Trophoblast cell (in vitro differentiated cells and primary cell): Measurements from ENCODE around the gene EMILIN2.

Experiments
- DNase-seq, 2 donors: peaks; one replicate each; pipeline ENCODE4 v3.0.0-alpha.2; 2016
- H2AFZ ChIP-seq: 2 replicates; pipeline ENCODE4 v1.6.1; 2013; ENCODE audit warnings: low read length, moderate library complexity, mild to moderate bottlenecking; ENCODE audit not compliant: insufficient read depth, poor library complexity
- H2AK5ac ChIP-seq: 2 replicates; pipeline ENCODE4 v1.6.1; 2013; ENCODE audit warnings: mild to moderate bottlenecking, low read length
- H2BK120ac ChIP-seq: 2 replicates; pipeline ENCODE4 v1.6.1; 2013; ENCODE audit warnings: low read length, mild to moderate bottlenecking, moderate library complexity; ENCODE audit not compliant: insufficient read depth, poor library complexity
- H2BK12ac ChIP-seq: 2 replicates; pipeline ENCODE4 v1.6.1; 2013; ENCODE audit warnings: mild to moderate bottlenecking, low read length, moderate library complexity
- H2BK5ac ChIP-seq: 2 replicates; pipeline ENCODE4 v1.6.1; 2013; ENCODE audit warnings: low read length, low read depth, moderate library complexity, mild to moderate bottlenecking; ENCODE audit not compliant: poor library complexity
- H3K14ac ChIP-seq: 2 replicates; pipeline ENCODE4 v1.6.1; 2013; ENCODE audit warnings: mild to moderate bottlenecking, low read length
- H3K18ac ChIP-seq: 2 replicates; pipeline ENCODE4 v1.6.1; 2013; ENCODE audit warnings: mild to moderate bottlenecking, low read length
- H3K23ac ChIP-seq: 2 replicates; pipeline ENCODE4 v1.6.1; 2013; ENCODE audit warnings: low read length
- H3K27ac ChIP-seq: 2 replicates; pipeline ENCODE4 v1.5.1; 2013; ENCODE audit warnings: low read depth, mild to moderate bottlenecking, inconsistent platforms, low read length, moderate library complexity
- H3K27me3 ChIP-seq: 2 replicates; pipeline ENCODE4 v1.6.1; 2013; ENCODE audit warnings: inconsistent platforms, mild to moderate bottlenecking, low read length, moderate library complexity; ENCODE audit not compliant: insufficient read depth
- H3K36me3 ChIP-seq, 2 experiments: 1 replicate in 1 of 2; 2 replicates in 1 of 2; pipeline ENCODE4 v1.6.1; 2013; ENCODE audit warnings: low read length in 2 of 2, mild to moderate bottlenecking in 2 of 2, moderate library complexity in 1 of 2; ENCODE audit not compliant: insufficient read depth in 2 of 2, control insufficient read depth in 1 of 2
- H3K4ac ChIP-seq: 2 replicates; pipeline ENCODE4 v1.6.1; 2013; ENCODE audit warnings: low read depth, mild to moderate bottlenecking, low read length, moderate library complexity
- H3K4me1 ChIP-seq, 2 experiments: 1 replicate in 1 of 2; 2 replicates in 1 of 2; pipeline ENCODE4 v1.6.1; 2013; ENCODE audit warnings: low read length in 2 of 2, mild to moderate bottlenecking in 2 of 2, moderate library complexity in 1 of 2; ENCODE audit not compliant: insufficient read depth in 2 of 2, control insufficient read depth in 1 of 2
- H3K4me2 ChIP-seq: 2 replicates; pipeline ENCODE4 v1.6.1; 2013; ENCODE audit warnings: inconsistent platforms, mild to moderate bottlenecking, low read length, moderate library complexity
- H3K4me3 ChIP-seq: 2 replicates; pipeline ENCODE4 v1.5.1; 2013; ENCODE audit warnings: mild to moderate bottlenecking, low read depth, low read length, inconsistent platforms
- H3K79me1 ChIP-seq: one replicate; pipeline ENCODE4 v1.6.1; 2013; ENCODE audit warnings: low read length
- H3K79me2 ChIP-seq: 2 replicates; pipeline ENCODE4 v1.6.1; 2013; ENCODE audit warnings: low read length, mild to moderate bottlenecking; ENCODE audit not compliant: control insufficient read depth, insufficient read depth, poor library complexity
- H3K9ac ChIP-seq: 2 replicates; pipeline ENCODE4 v1.6.1; 2013; ENCODE audit warnings: mild to moderate bottlenecking, low read length
- H3K9me3 ChIP-seq: 2 replicates; pipeline ENCODE4 v1.6.1; 2013; ENCODE audit warnings: low read depth, mild to moderate bottlenecking, control low read depth, inconsistent platforms, low read length; ENCODE audit not compliant: insufficient read depth
- H4K12ac ChIP-seq: 2 replicates; pipeline ENCODE4 v1.6.1; 2013; ENCODE audit warnings: low read depth, mild to moderate bottlenecking, low read length, moderate library complexity
- H4K8ac ChIP-seq: 2 replicates; pipeline ENCODE4 v1.6.1; 2013; ENCODE audit warnings: low read depth, mild to moderate bottlenecking, low read length, moderate library complexity
- H4K91ac ChIP-seq: one replicate; pipeline ENCODE4 v1.6.1; 2013; ENCODE audit warnings: low read depth, mild to moderate bottlenecking, low read length, moderate library complexity
- WGBS: extraction: QIAGEN DNeasy Blood & Tissue Kit; methylation state at CpG from one replicate; pipeline ENCODE4 v1.1.7; 2013; ENCODE audit warnings: missing lambda C conversion rate; ENCODE audit not compliant: insufficient read length, insufficient coverage; ENCODE audit errors: extremely low coverage; 5-methylcytosine and 5-hydroxymethylcytosine counted together

EMILIN2 gene

GRCh38 chr18:2953935-2954653 lies 107.3 kb downstream of the EMILIN2 start:
- H4K8ac ChIP-seq: no peak overlapping the region
- H3K27ac ChIP-seq: no peak overlapping the region
- no peak overlapping the region for H2BK5ac ChIP-seq
- no peak overlapping the region for H2BK120ac ChIP-seq
- no peak overlapping the region for H2BK12ac ChIP-seq
- no peaks in the 10 kb centered on the region for H3K79me2 ChIP-seq
- no peak overlapping the region for H4K12ac ChIP-seq
- H3K27me3 ChIP-seq: no peaks in the 10 kb centered on the region
- H3K79me1 ChIP-seq: no peaks in the 10 kb centered on the region
- no peak overlapping the region for H3K9ac ChIP-seq
- H3K36me3 ChIP-seq: peaks cover 9 to 19% of the 10 kb centered on the region in 2 experiments
- no peak for DNase-seq
- no peak overlapping the region for H2AFZ ChIP-seq
- no peak overlapping the region for H4K91ac ChIP-seq
- no peak overlapping the region for H3K18ac ChIP-seq
- no peak overlapping the region for H3K14ac ChIP-seq
- H3K4me2 ChIP-seq: no peak overlapping the region
- no peaks in the 10 kb centered on the region for H3K4me1 ChIP-seq
- H3K9me3 ChIP-seq: no peaks in the 10 kb centered on the region
- no peak overlapping the region for H2AK5ac ChIP-seq
- no peak overlapping the region for H3K4me3 ChIP-seq
- H3K4ac ChIP-seq: no peak overlapping the region
- no peak overlapping the region for H3K23ac ChIP-seq
- WGBS: no CpG with 5 or more reads among the region's 6 CpGs

GRCh38 chr18:2954869-2955645 lies 108.3 kb downstream of the EMILIN2 start:
- Histone ChIP-seq H3K4me1 (no peaks in the 10 kb centered on the region), H4K12ac (no peak overlapping the region), H3K9ac (no peak overlapping the region), H2BK5ac (no peak overlapping the region), H3K14ac (no peak overlapping the region), H4K91ac (no peak overlapping the region), H3K79me1 (no peaks in the 10 kb centered on the region), H2AFZ (no peak overlapping the region), H3K4ac (no peak overlapping the region), H2BK12ac (no peak overlapping the region), H3K9me3 (no peaks in the 10 kb centered on the region), H2AK5ac (no peak overlapping the region), H3K79me2 (no peaks in the 10 kb centered on the region), H2BK120ac (no peak overlapping the region), H3K36me3 (peaks cover 13 to 19% of the 10 kb centered on the region in 2 experiments), H3K4me3 (no peak overlapping the region), H4K8ac (no peak overlapping the region), H3K27ac (no peak overlapping the region), H3K23ac (no peak overlapping the region), H3K27me3 (no peaks in the 10 kb centered on the region), H3K4me2 (no peak overlapping the region), H3K18ac (no peak overlapping the region)
- no peak for DNase-seq
- WGBS: no CpG with 5 or more reads among the region's 12 CpGs

GRCh38 chr18:2956056-2956455 lies 109.2 kb downstream of the EMILIN2 start:
- no peaks in the 10 kb centered on the region for H3K79me2 ChIP-seq
- H3K14ac ChIP-seq: no peak overlapping the region
- H3K27ac ChIP-seq: no peak overlapping the region
- H3K18ac ChIP-seq: no peak overlapping the region
- no peak overlapping the region for H2AK5ac ChIP-seq
- no peak overlapping the region for H3K4me3 ChIP-seq
- no peaks in the 10 kb centered on the region for H3K79me1 ChIP-seq
- H2BK120ac ChIP-seq: no peak overlapping the region
- H3K9ac ChIP-seq: no peak overlapping the region
- H3K4ac ChIP-seq: no peak overlapping the region
- H3K36me3 ChIP-seq: peaks cover 10 to 15% of the 10 kb centered on the region in 2 experiments
- WGBS: no CpG with 5 or more reads among the region's 7 CpGs
- H3K9me3 ChIP-seq: no peaks in the 10 kb centered on the region
- H2BK12ac ChIP-seq: no peak overlapping the region
- H3K4me2 ChIP-seq: no peak overlapping the region
- no peaks in the 10 kb centered on the region for H3K27me3 ChIP-seq
- no peak overlapping the region for H4K12ac ChIP-seq
- no peaks in the 10 kb centered on the region for H3K4me1 ChIP-seq
- no peak overlapping the region for H4K91ac ChIP-seq
- peak in 1 of 2 donors; percentile 40 for DNase-seq
- no peak overlapping the region for H4K8ac ChIP-seq
- H2AFZ ChIP-seq: no peak overlapping the region
- H3K23ac ChIP-seq: no peak overlapping the region
- no peak overlapping the region for H2BK5ac ChIP-seq

GRCh38 chr18:2958819-2959298 lies 112.1 kb downstream of the EMILIN2 start:
- H3K4ac ChIP-seq: no peak overlapping the region
- no peak overlapping the region for H3K27ac ChIP-seq
- H3K9me3 ChIP-seq: no peaks in the 10 kb centered on the region
- H2AK5ac ChIP-seq: no peak overlapping the region
- H3K27me3 ChIP-seq: no peaks in the 10 kb centered on the region
- H3K36me3 ChIP-seq: peaks cover 7 to 12% of the 10 kb centered on the region in 2 experiments
- no peaks in the 10 kb centered on the region for H3K79me1 ChIP-seq
- no peak overlapping the region for H4K12ac ChIP-seq
- H2BK5ac ChIP-seq: no peak overlapping the region
- H3K4me1 ChIP-seq: peaks cover 0 to 3% of the 10 kb centered on the region in 2 experiments
- H4K91ac ChIP-seq: no peak overlapping the region
- no peak overlapping the region for H3K23ac ChIP-seq
- H3K18ac ChIP-seq: no peak overlapping the region
- no peak overlapping the region for H3K4me3 ChIP-seq
- H2BK12ac ChIP-seq: no peak overlapping the region
- H3K14ac ChIP-seq: no peak overlapping the region
- no peak overlapping the region for H3K4me2 ChIP-seq
- peaks cover 3% of the 10 kb centered on the region for H3K79me2 ChIP-seq
- no peak overlapping the region for H2BK120ac ChIP-seq
- H4K8ac ChIP-seq: no peak overlapping the region
- H2AFZ ChIP-seq: no peak overlapping the region
- H3K9ac ChIP-seq: no peak overlapping the region
- DNase-seq: no peak
